WTC11 (cell line): ENCODE results near the gene TPP1. TPM values are rescaled to one million over a fixed set of nuclear protein-coding genes. Genes with fewer than 3 reads are reported as not detected.

Experiments used
- ATAC-seq: fragments of 200-7000 bp; cut with Tn5 transposase; 2 replicates; pipeline ENCODE4 v1.10.0; 2021; ENCODE audit warnings: mild to moderate bottlenecking, moderate library complexity
- CTCF ChIA-PET: fragments of 300-600 bp; sonication (Branson Sonifier 250); formaldehyde crosslinking; loops from one replicate; lab custom pipeline; 2021; ENCODE audit warnings: antibody characterized with exemption; lab: Charles Lee
- POLR2A ChIA-PET: fragments of 350-600 bp; sonication (Branson Sonifier 250); formaldehyde crosslinking; loops from one replicate; lab custom pipeline; 2021; ENCODE audit warnings: antibody characterized with exemption; lab: Charles Lee
- DNase-seq: peaks from one replicate; pipeline ENCODE4 v3.0.0; 2021; ENCODE audit warnings: low spot score
- H3K27ac Mint-ChIP-seq: 2 replicates; pipeline ENCODE4 v1.8.0; 2021; ENCODE audit warnings: mixed read lengths
- H3K27me3 Mint-ChIP-seq: 2 replicates; pipeline ENCODE4 v1.8.0; 2021; ENCODE audit warnings: low read depth, mild to moderate bottlenecking, moderate library complexity, mixed read lengths
- H3K36me3 Mint-ChIP-seq: 2 replicates; pipeline ENCODE4 v1.8.0; 2021; ENCODE audit warnings: mixed read lengths
- H3K4me1 Mint-ChIP-seq: 2 replicates; pipeline ENCODE4 v1.8.0; 2022; ENCODE audit warnings: mixed read lengths
- H3K4me3 Mint-ChIP-seq: 2 replicates; pipeline ENCODE4 v1.8.0; 2021; ENCODE audit warnings: mild to moderate bottlenecking, moderate library complexity, mixed read lengths
- H3K9me3 Mint-ChIP-seq: 2 replicates; pipeline ENCODE4 v1.8.0; 2021; ENCODE audit warnings: mixed read lengths
- ATF3 ChIP-seq: sonication (generic); formaldehyde crosslinking; conservative IDR thresholded peaks from 2 replicates; pipeline ENCODE4 v1.8.1; 2022; ENCODE audit warnings: mild to moderate bottlenecking, missing genetic modification reagents
- FOXP1 ChIP-seq: sonication (generic); formaldehyde crosslinking; IDR thresholded peaks from 2 replicates; pipeline ENCODE4 v1.8.0; 2022; ENCODE audit warnings: missing genetic modification reagents, mild to moderate bottlenecking, moderate library complexity, borderline replicate concordance
- HMGA2 ChIP-seq: fragments of 250-450 bp; sonication (Bioruptor Pico); IDR thresholded peaks from 2 replicates; pipeline ENCODE4 v1.4.0; 2021; ENCODE audit warnings: mild to moderate bottlenecking, moderate library complexity
- MLX ChIP-seq: sonication (generic); formaldehyde crosslinking; IDR thresholded peaks from 2 replicates; pipeline ENCODE4 v1.8.1; 2023; ENCODE audit warnings: mild to moderate bottlenecking, missing genetic modification reagents, moderate library complexity
- MYBL2 ChIP-seq: sonication (generic); formaldehyde crosslinking; IDR thresholded peaks from 2 replicates; pipeline ENCODE4 v1.8.1; 2023; ENCODE audit warnings: mild to moderate bottlenecking, moderate library complexity, missing genetic modification reagents
- NR3C1 ChIP-seq: sonication (generic); formaldehyde crosslinking; conservative IDR thresholded peaks from 2 replicates; pipeline ENCODE4 v1.8.1; 2023; ENCODE audit warnings: low read depth, mild to moderate bottlenecking, missing genetic modification reagents
- RELA ChIP-seq: sonication (generic); formaldehyde crosslinking; IDR thresholded peaks from 2 replicates; pipeline ENCODE4 v1.8.1; 2022; ENCODE audit warnings: missing genetic modification reagents, mild to moderate bottlenecking, borderline replicate concordance
- USF1 ChIP-seq: sonication (generic); formaldehyde crosslinking; IDR thresholded peaks from 2 replicates; pipeline ENCODE4 v1.8.0; 2022; ENCODE audit warnings: mild to moderate bottlenecking, missing genetic modification reagents
- ZMAT4 ChIP-seq: fragments of 250-450 bp; sonication (Bioruptor Pico); IDR thresholded peaks from 2 replicates; pipeline ENCODE4 v1.9.0; 2021; ENCODE audit warnings: mild to moderate bottlenecking
- ZNF121 ChIP-seq: sonication (generic); formaldehyde crosslinking; IDR thresholded peaks from 2 replicates; pipeline ENCODE4 v1.8.0; 2023; ENCODE audit warnings: missing genetic modification reagents
- ZNF138 ChIP-seq: sonication (generic); formaldehyde crosslinking; conservative IDR thresholded peaks from 2 replicates; pipeline ENCODE4 v1.8.1; 2022; ENCODE audit warnings: mild to moderate bottlenecking, moderate library complexity, missing genetic modification reagents
- ZNF219 ChIP-seq: sonication (generic); formaldehyde crosslinking; IDR thresholded peaks from 2 replicates; pipeline ENCODE4 v1.8.0; 2023; ENCODE audit warnings: missing genetic modification reagents, mild to moderate bottlenecking, borderline replicate concordance
- ZNF416 ChIP-seq: fragments of 250-450 bp; sonication (Bioruptor Pico); IDR thresholded peaks from 2 replicates; pipeline ENCODE4 v1.9.0; 2021; ENCODE audit warnings: mild to moderate bottlenecking, inconsistent platforms
- ZNF425 ChIP-seq: fragments of 250-450 bp; sonication (Bioruptor Pico); conservative IDR thresholded peaks from 2 replicates; pipeline ENCODE4 v1.9.0; 2021; ENCODE audit warnings: mild to moderate bottlenecking
- ZNF532 ChIP-seq: fragments of 250-450 bp; sonication (Bioruptor Pico); IDR thresholded peaks from 2 replicates; pipeline ENCODE4 v1.9.0; 2021; ENCODE audit warnings: mild to moderate bottlenecking, borderline replicate concordance
- ZSCAN18 ChIP-seq: fragments of 250-450 bp; sonication (Bioruptor Pico); IDR thresholded peaks from 2 replicates; pipeline ENCODE4 v2.1.2; 2022; ENCODE audit warnings: mild to moderate bottlenecking, moderate library complexity
- total RNA-seq: library from RNA; stranded (reverse); gene quantifications from 3 replicates; pipeline ENCODE4 v1.2.3, GENCODE V29; 2021

Gene TPP1
- total RNA-seq, 1 experiment from 2014 or later = 36.2 TPM

GRCh38 chr11:6621711-6622211, 2.5 kb upstream of the TPP1 start (continued):
- TF ChIP-seq MLX (no peak), ATF3 (CRISPR knock-in tag) (no peak), FOXP1 (CRISPR knock-in tag) (no peak), ZNF416 (CRISPR knock-in tag) (no peak), ZMAT4 (CRISPR knock-in tag) (no peak), ZSCAN18 (CRISPR knock-in tag) (no peak), USF1 (CRISPR knock-in tag) (no peak), MYBL2 (CRISPR knock-in tag) (no peak)

- CTCF ChIA-PET = interaction anchor here (1.4 to 3.2 kb wide), 5 partner anchors 9 to 241 kb away, joined by 4 to 13 read pairs (median 11); partner anchors contain the start of gene TAF10
- no peak for DNase-seq
- no peak overlapping the region for H3K27ac Mint-ChIP-seq
Observed at GRCh38 chr11:6620636-6621035, 1.4 kb upstream of the TPP1 start.

GRCh38 chr11:6618117-6619003, 862 bp downstream of the TPP1 start:
- Mint-ChIP-seq H3K4me3 (no peak overlapping the region), H3K27me3 (no peaks in the 10 kb centered on the region)
- POLR2A ChIA-PET = interaction anchor here (0.5 to 1.8 kb wide), 7 partner anchors 11 to 75 kb away, joined by 3 to 6 read pairs (median 4); partner anchors contain the start of genes ILK and MRPL17
- DNase-seq = no peak
- TF ChIP-seq ZNF121 (CRISPR knock-in tag) (no peak), ZNF532 (CRISPR knock-in tag) (no peak), RELA (CRISPR knock-in tag) (no peak), ZNF425 (no peak), FOXP1 (CRISPR knock-in tag) (no peak), NR3C1 (CRISPR knock-in tag) (no peak)
- TF ChIP-seq, all 79 proteins: peak for 0
- no peak for ATAC-seq
- Mint-ChIP-seq H3K27ac (no peak overlapping the region), H3K4me1 (no peaks in the 10 kb centered on the region), H3K36me3 (no peaks in the 10 kb centered on the region), H3K9me3 (no peaks in the 10 kb centered on the region)
- CTCF ChIA-PET = interaction anchor here (0.6 to 3.2 kb wide), 16 partner anchors 12 to 255 kb away, joined by 3 to 12 read pairs (median 4); partner anchors contain the start of genes ILK, MRPL17 and RRP8

More at GRCh38 chr11:6620636-6621035, 1.4 kb upstream of the TPP1 start:
- H3K4me3 Mint-ChIP-seq = no peak overlapping the region
- no peaks in the 10 kb centered on the region for H3K36me3 Mint-ChIP-seq
- H3K9me3 Mint-ChIP-seq = no peaks in the 10 kb centered on the region
- H3K4me1 Mint-ChIP-seq = no peaks in the 10 kb centered on the region
- H3K27me3 Mint-ChIP-seq = no peaks in the 10 kb centered on the region
- no peak for TF ChIP-seq ZNF138 (CRISPR knock-in tag)
- TF ChIP-seq HMGA2 (CRISPR knock-in tag) = no peak
- TF ChIP-seq ZNF219 (CRISPR knock-in tag) = no peak
- POLR2A ChIA-PET = interaction anchor here (1.3 to 1.5 kb wide), 2 partner anchors 14 to 18 kb away, joined by 3 to 5 read pairs; no protein-coding TSS in a partner anchor
- ATAC-seq = no peak
